ENCODE results near the gene XRCC4.

DNA sequence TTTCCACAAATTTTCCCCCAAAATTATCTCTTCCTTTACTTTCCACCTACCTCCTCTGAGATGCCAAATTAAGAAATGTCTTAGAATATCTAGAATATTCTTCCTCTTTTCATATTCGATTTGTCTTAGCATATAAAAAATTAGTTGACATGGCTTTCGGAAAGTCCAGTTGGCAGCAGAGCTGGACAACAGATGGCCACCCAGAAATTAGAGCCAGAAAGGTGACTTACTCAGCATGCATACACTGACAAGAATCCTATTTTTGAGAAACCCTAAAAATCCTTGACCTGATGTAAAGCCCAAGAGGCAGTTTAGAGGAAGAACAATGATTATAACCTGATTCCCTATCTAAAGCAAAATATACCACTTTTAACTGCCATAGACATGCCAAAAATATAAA lies 22.2 kb upstream of the XRCC4 start:
- TF ChIP-seq GATA2 (IDR thresholded peaks at IDR 0.05; ENCODE audit: low read depth, low read length): no peak
- no peak for TF ChIP-seq GATA3 (IDR thresholded peaks at IDR 0.05; ENCODE audit: low read depth, low read length)
